H1 (cell line): ENCODE measurements around the gene PBLD. TPM values are rescaled to one million over a fixed set of nuclear protein-coding genes. Genes with fewer than 3 reads are reported as not detected.

Experiments
- HDAC2 ChIP-seq, 2 experiments: fragments of 300-600 bp in 1 of 2; sonication (generic) in 1 of 2; IDR thresholded peaks; 2 replicates each; pipeline ENCODE4 v1.6.1; 2011 to 2012; ENCODE audit warnings: low read depth in 2 of 2, low read length in 2 of 2, mild to moderate bottlenecking in 2 of 2, moderate library complexity in 2 of 2, borderline replicate concordance in 1 of 2, inconsistent platforms in 1 of 2
- PHF8 ChIP-seq: fragments of 200-600 bp; sonication (generic); conservative IDR thresholded peaks from 2 replicates; pipeline ENCODE4 v1.7.1; 2012; ENCODE audit warnings: low read depth, mild to moderate bottlenecking, inconsistent platforms, low read length, moderate library complexity
- SP2 ChIP-seq: IDR thresholded peaks from 2 replicates; pipeline ENCODE4 v1.6.1; 2012; ENCODE audit warnings: mild to moderate bottlenecking, low read length, inconsistent platforms
- polyA plus RNA-seq, 7 experiments: library from polyadenylated mRNA; depleted of rRNA in 3 of 7; stranded (reverse) in 5 of 7; unstranded in 2 of 7; fragments of >200 nt in 5 of 7; fragments of 200-250 nt in 2 of 7; gene quantifications; 1 replicate in 5 of 7; 2 replicates in 1 of 7; 4 replicates in 1 of 7; pipeline versions ENCODE4 v1.2.1 to v1.2.3, GENCODE V29; 2011 to 2013; ENCODE audit warnings: missing spikeins in 2 of 7, mixed read lengths in 2 of 7
- total RNA-seq: library from RNA; stranded (reverse); fragmentation: NEBNext Ultra II Directional; extraction: Animal tissue kit (Norgen Biotek cat#: 25700); gene quantifications from 2 replicates; pipeline ENCODE4 v1.2.1, GENCODE V29; 2021

The PBLD gene
- total and polyA plus RNA-seq, 2 of the 8 experiments (the other 6 are each of a cell fraction or from before 2014, with no cell fraction given) = 0.56 to 2.0 TPM

DNA sequence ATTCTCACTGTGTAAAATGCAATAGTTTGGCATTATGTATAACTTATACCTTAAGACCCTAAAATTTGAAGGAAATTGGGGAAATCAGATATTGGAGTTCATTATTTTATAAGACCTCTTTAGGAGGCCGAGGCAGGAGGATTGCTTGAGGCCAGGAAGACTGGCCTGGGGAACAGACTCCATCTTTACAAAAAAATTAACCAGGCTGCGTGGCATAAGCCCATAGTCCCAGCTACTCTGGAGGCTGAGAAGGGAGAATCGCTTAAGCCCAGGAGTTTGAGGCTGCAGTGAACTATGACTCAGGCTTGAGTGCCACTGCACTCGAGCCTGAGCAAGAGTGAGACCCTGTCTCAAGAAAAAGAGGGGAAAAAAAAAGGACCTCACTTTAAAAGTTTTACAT is 14.0 kb upstream of the PBLD start (continued):
- TF ChIP-seq HDAC2 (IDR thresholded peaks at IDR 0.05; ENCODE audit: borderline replicate concordance in 1 of 2, low read depth in 2 of 2, low read length in 2 of 2) (no peak), PHF8 (no peak), SP2 (no peak)
